A549 (cell line): ENCODE data around the gene TTF1. TPM values are rescaled to one million over a fixed set of nuclear protein-coding genes. Genes with fewer than 3 reads are reported as not detected.

Experiments
- ATAC-seq, 2 experiments: fragments of 200-7000 bp in 1 of 2; fragments of >200 bp in 1 of 2; cut with Nextera tagmentation in 1 of 2; cut with Tn5 transposase in 1 of 2; 3 replicates each; pipeline versions ENCODE4 v1.8.0 to v1.9.1; 2018 to 2020; ENCODE audit warnings: mild to moderate bottlenecking in 1 of 2, moderate library complexity in 1 of 2
- CTCF ChIA-PET: fragments of 300-600 bp; sonication (Branson Sonifier 250); formaldehyde crosslinking; extraction: SDS; loops from one replicate; lab custom pipeline; 2021; ENCODE audit warnings: antibody characterized with exemption, inconsistent platforms; lab: Yijun Ruan, JAX
- POLR2A ChIA-PET: fragments of 350-600 bp; formaldehyde crosslinking; extraction: SDS; loops from one replicate; lab custom pipeline; 2021; ENCODE audit warnings: antibody characterized with exemption, inconsistent platforms; lab: Yijun Ruan, JAX
- DNase-seq, 2 experiments: peaks; one replicate each; pipeline versions ENCODE4 v3.0.0 to v3.0.0-alpha.2; 2011 to 2016; ENCODE audit warnings: low read depth in 1 of 2, low spot score in 1 of 2
- FAIRE-seq: peaks from 2 replicates; lab custom pipeline; 2011; peaks lifted over from hg19 to GRCh38; lab: Jason Lieb, UNC
- H3K27ac ChIP-seq, 2 experiments: fragments of >200 bp; sonication (Bioruptor Twin); formaldehyde crosslinking; 3 replicates each; pipeline ENCODE4 v1.5.1; 2016 to 2017
- H3K4me1 ChIP-seq: fragments of >200 bp; sonication (Bioruptor Twin); formaldehyde crosslinking; 3 replicates; pipeline ENCODE4 v1.6.1; 2016
- H3K4me2 ChIP-seq: fragments of >200 bp; sonication (Bioruptor Twin); formaldehyde crosslinking; 3 replicates; pipeline ENCODE4 v1.6.1; 2016
- H3K4me3 ChIP-seq: fragments of >200 bp; sonication (Bioruptor Twin); formaldehyde crosslinking; 3 replicates; pipeline ENCODE4 v1.5.1; 2016
- H3K9me3 ChIP-seq: fragments of >200 bp; sonication (Bioruptor Twin); formaldehyde crosslinking; 3 replicates; pipeline ENCODE4 v1.6.1; 2016
- BHLHE40 ChIP-seq: IDR thresholded peaks from 2 replicates; pipeline ENCODE4 v1.6.1; 2012; ENCODE audit warnings: low read depth, low read length, inconsistent platforms
- EP300 ChIP-seq, 2 experiments: fragments of >200 bp; sonication (Bioruptor Twin); formaldehyde crosslinking; IDR thresholded peaks; 2 replicates in 1 of 2; 3 replicates in 1 of 2; pipeline ENCODE4 v1.6.1; 2016 to 2017
- FOSB ChIP-seq: fragments of 250-450 bp; sonication (Bioruptor Pico); IDR thresholded peaks from 2 replicates; pipeline ENCODE4 v1.5.0; 2020; ENCODE audit warnings: mild to moderate bottlenecking, moderate library complexity
- FOXS1 ChIP-seq: fragments of 250-450 bp; sonication (Bioruptor Pico); IDR thresholded peaks from 2 replicates; pipeline ENCODE4 v1.5.0; 2020; ENCODE audit warnings: mild to moderate bottlenecking, moderate library complexity
- GATA3 ChIP-seq: IDR thresholded peaks from 2 replicates; pipeline ENCODE4 v1.6.1; 2012; ENCODE audit warnings: borderline replicate concordance
- HEYL ChIP-seq: fragments of 250-450 bp; sonication (Bioruptor Pico); IDR thresholded peaks from 2 replicates; pipeline ENCODE4 v1.8.0; 2021; ENCODE audit warnings: mild to moderate bottlenecking, moderate library complexity
- JUNB ChIP-seq: fragments of >200 bp; sonication (Bioruptor Twin); formaldehyde crosslinking; IDR thresholded peaks from 2 replicates; pipeline ENCODE4 v1.6.1; 2016
- NFE2L2 ChIP-seq: fragments of 150-350 bp; conservative IDR thresholded peaks from 2 replicates; pipeline ENCODE4 v1.6.1; 2014; ENCODE audit warnings: low read length
- NPAS2 ChIP-seq: fragments of 250-450 bp; sonication (Bioruptor Pico); IDR thresholded peaks from 2 replicates; pipeline ENCODE4 v1.8.0; 2022; ENCODE audit warnings: mild to moderate bottlenecking, moderate library complexity, borderline replicate concordance
- POLR2AphosphoS2 ChIP-seq: conservative IDR thresholded peaks from 2 replicates; pipeline ENCODE4 v1.6.1; 2012; ENCODE audit warnings: low read length, improper control_type of control experiment, inconsistent platforms
- SREBF2 ChIP-seq: fragments of 450-650 bp; IDR thresholded peaks from 2 replicates; pipeline ENCODE4 v1.6.1; 2014; ENCODE audit warnings: mild to moderate bottlenecking, moderate library complexity
- TFCP2L1 ChIP-seq: fragments of 250-450 bp; sonication (Bioruptor Pico); IDR thresholded peaks from 2 replicates; pipeline ENCODE4 v1.5.0; 2021; ENCODE audit warnings: mild to moderate bottlenecking
- TP53 ChIP-seq: fragments of 250-450 bp; sonication (Bioruptor Pico); IDR thresholded peaks from 2 replicates; pipeline ENCODE4 v1.5.0; 2021; ENCODE audit warnings: mild to moderate bottlenecking, moderate library complexity
- WGBS: methylation state at CpG from one replicate; pipeline ENCODE4 v1.1.6; 2017; ENCODE audit errors: missing lambda C conversion rate; 5-methylcytosine and 5-hydroxymethylcytosine counted together
- polyA plus RNA-seq, 4 experiments: library from polyadenylated mRNA; depleted of rRNA in 3 of 4; stranded (reverse); fragments of >200 nt; fragmentation: RNase III in 1 of 4; extraction: RNeasy Plus Mini Kit Qiagen cat#74134 plus additional on column Dnase treatment in 1 of 4; gene quantifications; 2 replicates in 3 of 4; 3 replicates in 1 of 4; pipeline ENCODE4 v1.2.3, GENCODE V29; 2011 to 2017
- TF ChIP-seq, protein P1 (sequence below): fragments of 250-450 bp; sonication (Bioruptor Pico); IDR thresholded peaks from 2 replicates; pipeline ENCODE4 v1.5.0; 2021; ENCODE audit warnings: mild to moderate bottlenecking, moderate library complexity, borderline replicate concordance
- TF ChIP-seq, protein P2 (sequence below): fragments of 200-600 bp; sonication (generic); IDR thresholded peaks from 2 replicates; pipeline ENCODE4 v1.6.1; 2016; ENCODE audit warnings: antibody characterized with exemption, mild to moderate bottlenecking, moderate library complexity
- TF ChIP-seq, protein P3 (sequence below): fragments of >200 bp; sonication (Bioruptor Twin); formaldehyde crosslinking; IDR thresholded peaks from 3 replicates; pipeline ENCODE4 v1.5.1; 2016
- TF ChIP-seq, protein P4 (sequence below): fragments of 150-350 bp; IDR thresholded peaks from 2 replicates; pipeline ENCODE4 v1.6.1; 2014; ENCODE audit warnings: low read depth, mild to moderate bottlenecking, low read length
- TF ChIP-seq, protein P5 (sequence below): IDR thresholded peaks from 2 replicates; pipeline ENCODE4 v1.6.1; 2012

Gene TTF1
- polyA plus RNA-seq, 2 of the 4 experiments (the other 2 are of a cell fraction), result 11.4 to 16.0 TPM

DNA sequence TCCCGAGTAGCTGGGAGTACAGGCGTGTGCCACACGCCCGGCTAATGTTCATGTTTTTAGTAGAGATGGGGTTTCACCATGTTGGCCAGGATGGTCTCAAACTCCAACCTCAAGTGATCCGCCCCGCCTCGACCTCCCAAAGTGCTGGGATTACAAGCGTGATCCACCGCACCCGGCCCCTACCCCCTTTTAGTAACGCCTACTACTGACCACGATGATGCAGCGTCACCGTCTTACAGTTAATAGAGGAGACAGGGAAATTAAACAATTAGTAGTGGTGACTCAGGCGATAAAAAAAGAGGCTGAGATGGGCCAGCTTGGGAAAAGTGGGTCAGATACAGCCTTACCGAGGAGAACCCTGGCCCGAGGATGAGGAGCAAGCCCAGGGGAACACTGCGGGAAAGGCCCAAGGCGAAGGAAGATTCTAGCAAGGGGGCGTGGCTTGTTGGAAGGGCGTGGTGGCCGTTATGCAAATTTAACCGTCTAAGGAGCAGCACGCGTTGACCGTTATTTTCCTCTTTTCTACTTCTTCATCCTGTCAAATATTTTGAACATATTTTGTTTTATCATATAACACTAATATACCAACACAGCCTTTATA lies 50.2 kb downstream of the TTF1 start:
- TF ChIP-seq FOXS1 (CRISPR knock-in tag) (no peak), SREBF2 (no peak), EP300 (IDR thresholded peaks at IDR 0.05) (no peak), JUNB (no peak), FOSB (CRISPR knock-in tag) (no peak)
- TF ChIP-seq, protein P1, sequence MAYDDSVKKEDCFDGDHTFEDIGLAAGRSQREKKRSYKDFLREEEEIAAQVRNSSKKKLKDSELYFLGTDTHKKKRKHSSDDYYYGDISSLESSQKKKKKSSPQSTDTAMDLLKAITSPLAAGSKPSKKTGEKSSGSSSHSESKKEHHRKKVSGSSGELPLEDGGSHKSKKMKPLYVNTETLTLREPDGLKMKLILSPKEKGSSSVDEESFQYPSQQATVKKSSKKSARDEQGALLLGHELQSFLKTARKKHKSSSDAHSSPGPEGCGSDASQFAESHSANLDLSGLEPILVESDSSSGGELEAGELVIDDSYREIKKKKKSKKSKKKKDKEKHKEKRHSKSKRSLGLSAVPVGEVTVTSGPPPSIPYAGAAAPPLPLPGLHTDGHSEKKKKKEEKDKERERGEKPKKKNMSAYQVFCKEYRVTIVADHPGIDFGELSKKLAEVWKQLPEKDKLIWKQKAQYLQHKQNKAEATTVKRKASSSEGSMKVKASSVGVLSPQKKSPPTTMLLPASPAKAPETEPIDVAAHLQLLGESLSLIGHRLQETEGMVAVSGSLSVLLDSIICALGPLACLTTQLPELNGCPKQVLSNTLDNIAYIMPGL, result no peak
- TF ChIP-seq, protein P2, sequence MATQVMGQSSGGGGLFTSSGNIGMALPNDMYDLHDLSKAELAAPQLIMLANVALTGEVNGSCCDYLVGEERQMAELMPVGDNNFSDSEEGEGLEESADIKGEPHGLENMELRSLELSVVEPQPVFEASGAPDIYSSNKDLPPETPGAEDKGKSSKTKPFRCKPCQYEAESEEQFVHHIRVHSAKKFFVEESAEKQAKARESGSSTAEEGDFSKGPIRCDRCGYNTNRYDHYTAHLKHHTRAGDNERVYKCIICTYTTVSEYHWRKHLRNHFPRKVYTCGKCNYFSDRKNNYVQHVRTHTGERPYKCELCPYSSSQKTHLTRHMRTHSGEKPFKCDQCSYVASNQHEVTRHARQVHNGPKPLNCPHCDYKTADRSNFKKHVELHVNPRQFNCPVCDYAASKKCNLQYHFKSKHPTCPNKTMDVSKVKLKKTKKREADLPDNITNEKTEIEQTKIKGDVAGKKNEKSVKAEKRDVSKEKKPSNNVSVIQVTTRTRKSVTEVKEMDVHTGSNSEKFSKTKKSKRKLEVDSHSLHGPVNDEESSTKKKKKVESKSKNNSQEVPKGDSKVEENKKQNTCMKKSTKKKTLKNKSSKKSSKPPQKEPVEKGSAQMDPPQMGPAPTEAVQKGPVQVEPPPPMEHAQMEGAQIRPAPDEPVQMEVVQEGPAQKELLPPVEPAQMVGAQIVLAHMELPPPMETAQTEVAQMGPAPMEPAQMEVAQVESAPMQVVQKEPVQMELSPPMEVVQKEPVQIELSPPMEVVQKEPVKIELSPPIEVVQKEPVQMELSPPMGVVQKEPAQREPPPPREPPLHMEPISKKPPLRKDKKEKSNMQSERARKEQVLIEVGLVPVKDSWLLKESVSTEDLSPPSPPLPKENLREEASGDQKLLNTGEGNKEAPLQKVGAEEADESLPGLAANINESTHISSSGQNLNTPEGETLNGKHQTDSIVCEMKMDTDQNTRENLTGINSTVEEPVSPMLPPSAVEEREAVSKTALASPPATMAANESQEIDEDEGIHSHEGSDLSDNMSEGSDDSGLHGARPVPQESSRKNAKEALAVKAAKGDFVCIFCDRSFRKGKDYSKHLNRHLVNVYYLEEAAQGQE, result no peak
- TF ChIP-seq, protein P3, sequence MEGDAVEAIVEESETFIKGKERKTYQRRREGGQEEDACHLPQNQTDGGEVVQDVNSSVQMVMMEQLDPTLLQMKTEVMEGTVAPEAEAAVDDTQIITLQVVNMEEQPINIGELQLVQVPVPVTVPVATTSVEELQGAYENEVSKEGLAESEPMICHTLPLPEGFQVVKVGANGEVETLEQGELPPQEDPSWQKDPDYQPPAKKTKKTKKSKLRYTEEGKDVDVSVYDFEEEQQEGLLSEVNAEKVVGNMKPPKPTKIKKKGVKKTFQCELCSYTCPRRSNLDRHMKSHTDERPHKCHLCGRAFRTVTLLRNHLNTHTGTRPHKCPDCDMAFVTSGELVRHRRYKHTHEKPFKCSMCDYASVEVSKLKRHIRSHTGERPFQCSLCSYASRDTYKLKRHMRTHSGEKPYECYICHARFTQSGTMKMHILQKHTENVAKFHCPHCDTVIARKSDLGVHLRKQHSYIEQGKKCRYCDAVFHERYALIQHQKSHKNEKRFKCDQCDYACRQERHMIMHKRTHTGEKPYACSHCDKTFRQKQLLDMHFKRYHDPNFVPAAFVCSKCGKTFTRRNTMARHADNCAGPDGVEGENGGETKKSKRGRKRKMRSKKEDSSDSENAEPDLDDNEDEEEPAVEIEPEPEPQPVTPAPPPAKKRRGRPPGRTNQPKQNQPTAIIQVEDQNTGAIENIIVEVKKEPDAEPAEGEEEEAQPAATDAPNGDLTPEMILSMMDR, result no peak
- TF ChIP-seq, protein P4, sequence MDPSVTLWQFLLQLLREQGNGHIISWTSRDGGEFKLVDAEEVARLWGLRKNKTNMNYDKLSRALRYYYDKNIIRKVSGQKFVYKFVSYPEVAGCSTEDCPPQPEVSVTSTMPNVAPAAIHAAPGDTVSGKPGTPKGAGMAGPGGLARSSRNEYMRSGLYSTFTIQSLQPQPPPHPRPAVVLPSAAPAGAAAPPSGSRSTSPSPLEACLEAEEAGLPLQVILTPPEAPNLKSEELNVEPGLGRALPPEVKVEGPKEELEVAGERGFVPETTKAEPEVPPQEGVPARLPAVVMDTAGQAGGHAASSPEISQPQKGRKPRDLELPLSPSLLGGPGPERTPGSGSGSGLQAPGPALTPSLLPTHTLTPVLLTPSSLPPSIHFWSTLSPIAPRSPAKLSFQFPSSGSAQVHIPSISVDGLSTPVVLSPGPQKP, result no peak
- H3K4me3 ChIP-seq, result no peak overlapping the region
- POLR2A ChIA-PET, result no interaction called here
- DNase-seq (no peak), ATAC-seq (no peak), FAIRE-seq (no peak)
- H3K27ac ChIP-seq, result peak overlapping the region in 1 of 2 experiments; percentile 94; a peak in 2 of 6 replicates
- 95% methylated on average over 26 of the region's 26 CpGs for WGBS
- no peaks in the 10 kb centered on the region for H3K9me3 ChIP-seq
- H3K4me1 ChIP-seq, result peaks cover 23% of the 10 kb centered on the region
- CTCF ChIA-PET, result interaction anchor here (0.6 kb wide), 1 partner anchor 41 kb away, joined by 3 read pairs; no protein-coding TSS in a partner anchor
- no peak overlapping the region; the same call in 2 of the 3 replicates for H3K4me2 ChIP-seq

DNA sequence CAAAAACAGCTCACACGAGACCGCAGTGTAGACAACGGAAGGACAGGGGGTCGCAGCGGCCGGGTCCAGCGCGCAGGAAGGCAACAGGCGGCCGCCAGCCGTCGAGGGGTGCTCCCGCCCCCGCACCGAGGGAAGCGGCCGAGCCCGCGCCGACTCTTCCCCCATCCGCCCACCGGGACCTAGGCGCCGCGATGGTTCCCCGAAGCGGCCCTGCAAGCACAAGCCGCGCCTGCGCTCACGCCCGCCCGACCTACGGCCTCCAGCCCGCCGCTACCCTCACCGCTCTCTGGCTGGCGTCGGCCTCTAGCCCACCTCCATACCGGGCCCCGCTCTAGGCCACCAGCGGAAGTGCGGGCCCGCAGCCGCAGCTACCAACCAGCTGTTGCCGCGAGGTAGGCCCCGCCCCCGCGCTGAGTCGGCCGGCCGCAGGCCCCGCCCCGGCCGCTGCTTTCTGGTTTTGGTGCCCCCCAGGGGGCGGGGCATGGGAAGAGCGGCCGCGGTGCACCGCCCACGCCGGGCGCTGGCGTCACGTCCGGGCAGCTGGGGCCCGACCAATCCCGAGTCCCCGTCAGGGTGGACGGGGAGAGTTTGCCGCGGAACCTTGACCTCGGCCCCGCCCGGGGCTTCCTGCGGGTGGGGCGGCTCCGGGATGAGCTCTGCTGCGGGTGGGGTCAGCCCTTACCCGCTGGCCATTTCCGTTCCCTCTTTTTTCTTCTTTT lies 51.8 kb downstream of the TTF1 start, which contains the start of gene SETX:
Gene SETX, minus strand, starts transcription at position 350 of the 719 bp plus-strand sequence. CDS start 5,558 bp downstream, outside the sequence.
- WGBS, result 0% methylated on average over 23 of the region's 82 CpGs
- Histone ChIP-seq H3K4me3 (peak within 1 kb of the TSS; percentile 98), H3K9me3 (no peaks in the 10 kb centered on the region), H3K4me1 (peaks cover 31% of the 10 kb centered on the region), H3K27ac (peak within 1 kb of the TSS; percentile 92 to 97), H3K4me2 (peak within 1 kb of the TSS; percentile 99)
- ATAC-seq (peak; percentile 97 to 98), FAIRE-seq (no peak), DNase-seq (peak; percentile 97)
- ChIA-PET POLR2A (interaction anchor here (0.5 to 1.3 kb wide), 10 partner anchors 8 to 315 kb away, joined by 3 to 7 read pairs (median 4); partner anchors contain the start of genes DDX31 and GTF3C4), CTCF (interaction anchor here (0.6 to 1.6 kb wide), 3 partner anchors 26 to 95 kb away, joined by 3 to 4 read pairs (median 4); no protein-coding TSS in a partner anchor)
- TF ChIP-seq NPAS2 (CRISPR knock-in tag) (no peak), GATA3 (no peak), POLR2AphosphoS2 (no peak), NFE2L2 (no peak), EP300 (IDR thresholded peaks at IDR 0.05) (no peak), HEYL (CRISPR knock-in tag) (no peak), TFCP2L1 (CRISPR knock-in tag) (peak; percentile 93; the same call in 1 of the 2 replicates), BHLHE40 (no peak), TP53 (CRISPR knock-in tag) (no peak)
- TF ChIP-seq, protein P5, sequence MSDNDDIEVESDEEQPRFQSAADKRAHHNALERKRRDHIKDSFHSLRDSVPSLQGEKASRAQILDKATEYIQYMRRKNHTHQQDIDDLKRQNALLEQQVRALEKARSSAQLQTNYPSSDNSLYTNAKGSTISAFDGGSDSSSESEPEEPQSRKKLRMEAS, result no peak; the same call in 1 of the 2 replicates
- TF ChIP-seq, protein P2, result no peak
- TF ChIP-seq, protein P3, result no peak
